ENCODE results near the gene MTFR1L. TPM values are rescaled to one million over a fixed set of nuclear protein-coding genes. Genes with fewer than 3 reads are reported as not detected.
A peak's percentile ranks its signal among the peaks of the same experiment; 100 is the strongest.

MTFR1L gene
- total RNA-seq, 2 donors from 2014 or later = 30.4 to 37.4 TPM

GRCh38 chr1:25815208-25816111 lies 4.3 kb upstream of the MTFR1L start:
- Mint-ChIP-seq H3K4me3 (no peak overlapping the region), H3K36me3 (ENCODE audit: low read depth) (no peaks in the 10 kb centered on the region), H3K27me3 (no peaks in the 10 kb centered on the region), H3K4me1 (peaks cover 16% of the 10 kb centered on the region), H3K27ac (peak overlapping the region; percentile 43)
- no peaks in the 10 kb centered on the region for H3K9me3 ChIP-seq (ENCODE audit: control insufficient read depth, low read length, poor library complexity, severe bottlenecking)
- DNase-seq (no peak), ATAC-seq (no peak)

- ATAC-seq = no peak
- Mint-ChIP-seq H3K36me3 (ENCODE audit: low read depth) (peaks cover 5% of the 10 kb centered on the region), H3K4me1 (peaks cover 20% of the 10 kb centered on the region), H3K27ac (no peak overlapping the region), H3K4me3 (peak overlapping the region; percentile 21), H3K27me3 (no peaks in the 10 kb centered on the region)
- DNase-seq = no peak
- no peaks in the 10 kb centered on the region for H3K9me3 ChIP-seq (ENCODE audit: control insufficient read depth, low read length, poor library complexity, severe bottlenecking)
Measured at GRCh38 chr1:25816112-25816718, 3.5 kb upstream of the MTFR1L start.

GRCh38 chr1:25817840-25818501 lies 1.8 kb upstream of the MTFR1L start:
- H3K36me3 Mint-ChIP-seq (ENCODE audit: low read depth) = peaks cover 5% of the 10 kb centered on the region
- H3K4me3 Mint-ChIP-seq = peak overlapping the region; percentile 98
- no peaks in the 10 kb centered on the region for H3K9me3 ChIP-seq (ENCODE audit: control insufficient read depth, low read length, poor library complexity, severe bottlenecking)
- ATAC-seq = no peak
- no peaks in the 10 kb centered on the region for H3K27me3 Mint-ChIP-seq
- no peak for DNase-seq
- H3K27ac Mint-ChIP-seq = peak overlapping the region; percentile 99
- peaks cover 25% of the 10 kb centered on the region for H3K4me1 Mint-ChIP-seq

- Mint-ChIP-seq H3K4me3 (peak overlapping the region; percentile 98), H3K4me1 (peaks cover 25% of the 10 kb centered on the region), H3K36me3 (ENCODE audit: low read depth) (peaks cover 5% of the 10 kb centered on the region), H3K27me3 (no peaks in the 10 kb centered on the region), H3K27ac (peak overlapping the region; percentile 99)
- DNase-seq = no peak
- ATAC-seq = no peak
- no peaks in the 10 kb centered on the region for H3K9me3 ChIP-seq (ENCODE audit: control insufficient read depth, low read length, poor library complexity, severe bottlenecking)
Measured at GRCh38 chr1:25818569-25818968, 1.2 kb upstream of the MTFR1L start.

- peaks cover 25% of the 10 kb centered on the region for H3K4me1 Mint-ChIP-seq
- H3K27me3 Mint-ChIP-seq = no peaks in the 10 kb centered on the region
- peaks cover 5% of the 10 kb centered on the region for H3K36me3 Mint-ChIP-seq (ENCODE audit: low read depth)
- H3K4me3 Mint-ChIP-seq = peak overlapping the region; percentile 98
- no peaks in the 10 kb centered on the region for H3K9me3 ChIP-seq (ENCODE audit: control insufficient read depth, low read length, poor library complexity, severe bottlenecking)
- peak overlapping the region; percentile 99 for H3K27ac Mint-ChIP-seq
- ATAC-seq = peak; percentile 71
- peak; percentile 36 to 55 (median 50) for DNase-seq
Measured at GRCh38 chr1:25820247-25821111, 725 bp downstream of the MTFR1L start.

GRCh38 chr1:25821112-25821476 lies 1.3 kb downstream of the MTFR1L start:
- H3K36me3 Mint-ChIP-seq (ENCODE audit: low read depth) = peaks cover 5% of the 10 kb centered on the region
- H3K4me1 Mint-ChIP-seq = peaks cover 25% of the 10 kb centered on the region
- H3K27me3 Mint-ChIP-seq = no peaks in the 10 kb centered on the region
- ATAC-seq (no peak), DNase-seq (no peak)
- H3K27ac Mint-ChIP-seq = peak overlapping the region; percentile 99
- peak overlapping the region; percentile 98 for H3K4me3 Mint-ChIP-seq
- no peaks in the 10 kb centered on the region for H3K9me3 ChIP-seq (ENCODE audit: control insufficient read depth, low read length, poor library complexity, severe bottlenecking)

- Mint-ChIP-seq H3K36me3 (ENCODE audit: low read depth) (peaks cover 5% of the 10 kb centered on the region), H3K4me3 (peak overlapping the region; percentile 98), H3K4me1 (peaks cover 25% of the 10 kb centered on the region), H3K27me3 (no peaks in the 10 kb centered on the region), H3K27ac (peak overlapping the region; percentile 99)
- no peak for DNase-seq
- H3K9me3 ChIP-seq (ENCODE audit: control insufficient read depth, low read length, poor library complexity, severe bottlenecking) = no peaks in the 10 kb centered on the region
- ATAC-seq = no peak
Measured at GRCh38 chr1:25821630-25822091, 1.9 kb downstream of the MTFR1L start.

GRCh38 chr1:25825605-25826004 lies 5.9 kb downstream of the MTFR1L start:
- H3K36me3 Mint-ChIP-seq (ENCODE audit: low read depth) = peaks cover 8% of the 10 kb centered on the region
- H3K9me3 ChIP-seq (ENCODE audit: control insufficient read depth, low read length, poor library complexity, severe bottlenecking) = no peaks in the 10 kb centered on the region
- DNase-seq (no peak), ATAC-seq (no peak)
- peaks cover 11% of the 10 kb centered on the region for H3K4me1 Mint-ChIP-seq
- no peak overlapping the region for H3K27ac Mint-ChIP-seq
- H3K27me3 Mint-ChIP-seq = no peaks in the 10 kb centered on the region
- H3K4me3 Mint-ChIP-seq = no peak overlapping the region

- DNase-seq = no peak
- H3K27ac Mint-ChIP-seq = no peak overlapping the region
- peaks cover 7% of the 10 kb centered on the region for H3K36me3 Mint-ChIP-seq (ENCODE audit: low read depth)
- no peaks in the 10 kb centered on the region for H3K9me3 ChIP-seq (ENCODE audit: control insufficient read depth, low read length, poor library complexity, severe bottlenecking)
- no peaks in the 10 kb centered on the region for H3K27me3 Mint-ChIP-seq
- no peak for ATAC-seq
- peaks cover 3% of the 10 kb centered on the region for H3K4me1 Mint-ChIP-seq
- H3K4me3 Mint-ChIP-seq = no peak overlapping the region
Measured at GRCh38 chr1:25826571-25826970, 6.8 kb downstream of the MTFR1L start.

- H3K27me3 Mint-ChIP-seq = no peaks in the 10 kb centered on the region
- H3K36me3 Mint-ChIP-seq (ENCODE audit: low read depth) = peaks cover 7% of the 10 kb centered on the region
Measured at GRCh38 chr1:25828491-25828890, 8.7 kb downstream of the MTFR1L start.

GRCh38 chr1:25829046-25829445 lies 9.3 kb downstream of the MTFR1L start:
- DNase-seq (no peak), ATAC-seq (no peak)
- Mint-ChIP-seq H3K4me3 (no peak overlapping the region), H3K4me1 (no peaks in the 10 kb centered on the region), H3K27ac (no peak overlapping the region), H3K27me3 (no peaks in the 10 kb centered on the region), H3K36me3 (ENCODE audit: low read depth) (peaks cover 7% of the 10 kb centered on the region)
- no peaks in the 10 kb centered on the region for H3K9me3 ChIP-seq (ENCODE audit: control insufficient read depth, low read length, poor library complexity, severe bottlenecking)

More at GRCh38 chr1:25828491-25828890, 8.7 kb downstream of the MTFR1L start:
- no peaks in the 10 kb centered on the region for H3K4me1 Mint-ChIP-seq
- no peak overlapping the region for H3K4me3 Mint-ChIP-seq
- DNase-seq (no peak), ATAC-seq (no peak)
- no peaks in the 10 kb centered on the region for H3K9me3 ChIP-seq (ENCODE audit: control insufficient read depth, low read length, poor library complexity, severe bottlenecking)
- H3K27ac Mint-ChIP-seq = no peak overlapping the region

- ATAC-seq (no peak), DNase-seq (no peak)
- Mint-ChIP-seq H3K4me3 (no peak overlapping the region), H3K27me3 (no peaks in the 10 kb centered on the region), H3K27ac (no peak overlapping the region), H3K36me3 (ENCODE audit: low read depth) (peaks cover 7% of the 10 kb centered on the region), H3K4me1 (no peaks in the 10 kb centered on the region)
- H3K9me3 ChIP-seq (ENCODE audit: control insufficient read depth, low read length, poor library complexity, severe bottlenecking) = no peaks in the 10 kb centered on the region
Measured at GRCh38 chr1:25831569-25832196, 11.9 kb downstream of the MTFR1L start.

Measured in T-helper 17 cell (primary cell).